ENCODE measurements around the gene FOLR1. TPM values are rescaled to one million over a fixed set of nuclear protein-coding genes. Genes with fewer than 3 reads are reported as not detected.
A peak's percentile ranks its signal among the peaks of the same experiment; 100 is the strongest.
"Not testable (repeated sequence)": the region's sequence is repeated elsewhere in the genome, so short reads cannot be mapped to it uniquely, and the experiment has no call there.

Gene FOLR1
- total RNA-seq, 2 donors from 2014 or later: not detected

DNA sequence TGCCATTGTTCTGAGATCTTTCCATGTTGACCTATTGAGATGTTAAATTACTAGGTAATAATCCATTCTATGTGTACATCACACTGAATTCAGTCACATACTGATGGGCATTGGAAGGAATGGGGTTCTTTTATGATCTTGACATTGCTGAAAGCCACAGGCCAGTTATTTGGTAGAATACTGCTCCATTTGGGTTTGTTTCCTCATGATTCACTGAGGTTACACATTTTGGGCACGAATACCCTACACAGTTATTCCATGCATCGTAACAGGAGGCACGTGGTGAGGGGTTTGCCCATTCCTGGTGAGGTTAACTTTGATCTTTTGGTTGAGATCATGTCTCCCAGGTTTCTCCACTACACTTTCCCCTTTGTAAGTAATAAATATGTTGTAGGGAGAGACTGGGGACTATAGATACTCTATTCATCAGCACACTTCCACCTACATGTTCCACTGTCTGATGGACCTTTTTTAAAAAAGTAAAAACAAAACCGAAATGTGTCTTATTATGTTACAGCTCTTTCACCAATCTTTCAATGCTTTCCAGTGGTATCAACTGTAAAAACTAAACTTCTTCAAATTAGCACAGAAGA lies 12.0 kb upstream of the FOLR1 start:
- no peak for DNase-seq (ENCODE audit: low spot score)
- intact Hi-C loops (cut with DNase I): no loop called here

DNA sequence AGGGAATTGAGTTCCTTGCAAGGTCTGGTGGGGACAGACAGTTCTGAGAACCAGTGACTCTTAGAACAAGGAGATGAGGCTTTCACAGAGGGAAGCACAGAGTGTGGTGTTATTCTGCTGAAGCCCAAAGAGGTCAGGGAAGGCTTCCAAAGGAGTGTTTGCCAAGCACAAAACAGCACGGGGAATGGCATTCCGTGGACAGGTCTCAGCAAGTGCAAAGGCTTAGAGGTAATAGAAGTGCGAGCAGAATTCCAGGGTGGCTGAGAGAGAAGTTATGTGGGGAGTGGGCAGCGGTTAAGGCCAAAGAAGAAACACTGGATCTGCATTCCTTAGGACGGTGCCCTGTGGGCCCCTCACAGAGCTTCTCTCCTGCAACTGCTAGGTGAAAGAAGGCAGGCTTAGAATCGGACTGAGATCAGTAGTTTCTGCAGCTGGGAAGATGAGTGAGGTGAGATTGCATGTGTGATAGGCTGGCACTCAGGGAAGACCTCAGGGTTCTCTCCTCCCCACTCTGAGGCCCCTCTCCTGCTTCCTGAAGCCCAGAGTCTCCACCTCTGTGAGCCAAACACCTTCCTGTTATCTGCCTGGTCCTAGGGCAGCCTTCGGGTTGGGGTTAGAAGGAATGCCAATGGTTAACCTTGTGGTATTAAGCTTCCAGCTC lies 10.9 kb upstream of the FOLR1 start:
- DNase-seq (ENCODE audit: low spot score): peak; percentile 24
- intact Hi-C loops (cut with DNase I): not testable (repeated sequence)

DNA sequence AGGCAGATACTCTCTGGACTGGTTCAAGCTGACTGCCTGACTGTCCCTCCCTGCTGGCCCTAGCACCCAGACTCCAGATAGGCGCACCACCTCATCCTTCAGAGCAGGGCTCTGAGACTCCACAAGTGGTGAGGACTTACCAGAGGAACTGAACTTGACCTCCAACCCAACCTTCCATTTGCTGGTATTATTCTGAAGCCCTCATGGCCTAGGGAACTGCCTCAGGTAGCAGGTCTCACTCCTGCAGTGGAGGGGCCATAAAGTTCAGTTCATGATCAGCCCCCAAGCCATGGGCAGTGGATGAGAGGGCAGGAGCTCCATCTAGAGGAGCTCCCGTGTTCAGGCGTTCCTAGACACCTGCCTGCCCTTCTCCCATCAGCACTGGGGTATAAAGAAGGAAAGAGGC lies 10.4 kb upstream of the FOLR1 start:
- intact Hi-C loops (cut with DNase I): not testable (repeated sequence)
- peak; percentile 61 for DNase-seq (ENCODE audit: low spot score)

DNA sequence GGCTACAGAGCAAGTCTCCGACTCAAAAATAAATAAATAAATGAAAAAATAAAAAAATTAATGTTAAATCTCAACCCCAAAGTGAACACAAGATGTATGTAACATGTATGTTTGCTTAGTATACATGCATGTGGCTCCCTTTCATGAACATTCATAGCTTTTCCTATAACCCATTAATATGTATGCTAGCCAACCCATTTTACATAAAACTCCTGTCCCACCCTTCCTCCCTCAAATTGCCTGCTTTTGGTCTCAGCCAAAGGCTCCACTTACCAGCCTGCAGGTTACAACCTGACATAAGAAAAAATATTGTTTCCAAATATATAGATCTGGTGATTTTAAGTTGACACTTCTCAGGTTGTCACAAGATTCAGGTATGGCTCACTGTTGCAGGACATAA lies 3.7 kb upstream of the FOLR1 start:
- intact Hi-C loops (cut with DNase I): no loop called here
- DNase-seq (ENCODE audit: low spot score): no peak

DNA sequence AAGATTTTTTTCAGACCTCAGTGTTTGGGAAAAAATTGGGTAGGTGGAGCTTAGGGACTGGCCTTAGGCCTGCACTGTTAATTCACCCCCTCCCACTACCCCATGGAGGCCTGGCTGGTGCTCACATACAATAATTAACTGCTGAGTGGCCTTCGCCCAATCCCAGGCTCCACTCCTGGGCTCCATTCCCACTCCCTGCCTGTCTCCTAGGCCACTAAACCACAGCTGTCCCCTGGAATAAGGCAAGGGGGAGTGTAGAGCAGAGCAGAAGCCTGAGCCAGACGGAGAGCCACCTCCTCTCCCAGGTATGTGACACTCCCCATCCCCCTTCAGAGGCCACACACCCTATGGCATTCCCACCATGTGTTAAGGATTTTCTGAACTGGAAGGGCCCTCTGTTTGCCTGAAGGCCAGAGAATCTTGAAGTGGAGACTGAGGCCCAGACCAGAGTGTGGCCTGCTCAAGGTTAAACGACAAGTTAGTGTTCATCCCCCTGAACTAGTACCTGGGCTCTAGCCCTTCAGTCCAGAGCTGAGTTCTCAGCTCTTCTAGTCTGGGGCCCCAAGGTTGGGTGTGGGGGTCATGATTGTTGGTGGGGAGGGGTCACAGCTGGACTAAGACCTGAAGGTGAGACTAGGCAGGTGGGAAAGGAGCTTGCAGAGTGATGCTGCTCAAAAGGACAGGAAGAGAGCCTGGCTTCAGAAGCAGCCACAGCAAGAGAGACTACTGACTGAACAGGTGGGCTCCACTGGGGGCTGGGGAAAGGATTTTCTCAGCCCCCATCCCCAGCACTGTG lies 2.3 kb upstream of the FOLR1 start:
- DNase-seq (ENCODE audit: low spot score): no peak
- intact Hi-C loops (cut with DNase I): no loop called here

DNA sequence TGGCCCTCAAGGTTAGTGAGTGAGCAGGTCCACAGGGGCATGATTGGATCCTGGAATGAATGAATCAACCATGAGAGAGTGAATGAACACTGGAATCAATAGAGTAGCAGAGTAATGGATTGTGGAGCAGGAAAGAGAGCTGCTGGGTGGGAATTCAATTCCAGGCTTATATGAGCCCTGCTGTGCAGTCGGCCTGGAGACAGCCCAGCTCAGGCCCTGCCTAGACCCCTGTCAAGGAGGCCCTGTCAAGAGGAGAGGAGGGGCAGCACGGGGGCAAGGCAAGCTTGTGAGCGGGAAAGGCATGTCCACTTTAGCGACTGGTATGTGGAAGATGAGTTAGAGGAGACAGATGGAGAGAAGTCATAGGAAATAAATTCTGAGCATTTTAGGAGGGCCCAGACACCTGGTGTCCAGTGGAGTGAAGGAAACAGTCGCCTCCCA lies 1.3 kb upstream of the FOLR1 start:
- intact Hi-C loops (cut with DNase I): no loop called here

DNA sequence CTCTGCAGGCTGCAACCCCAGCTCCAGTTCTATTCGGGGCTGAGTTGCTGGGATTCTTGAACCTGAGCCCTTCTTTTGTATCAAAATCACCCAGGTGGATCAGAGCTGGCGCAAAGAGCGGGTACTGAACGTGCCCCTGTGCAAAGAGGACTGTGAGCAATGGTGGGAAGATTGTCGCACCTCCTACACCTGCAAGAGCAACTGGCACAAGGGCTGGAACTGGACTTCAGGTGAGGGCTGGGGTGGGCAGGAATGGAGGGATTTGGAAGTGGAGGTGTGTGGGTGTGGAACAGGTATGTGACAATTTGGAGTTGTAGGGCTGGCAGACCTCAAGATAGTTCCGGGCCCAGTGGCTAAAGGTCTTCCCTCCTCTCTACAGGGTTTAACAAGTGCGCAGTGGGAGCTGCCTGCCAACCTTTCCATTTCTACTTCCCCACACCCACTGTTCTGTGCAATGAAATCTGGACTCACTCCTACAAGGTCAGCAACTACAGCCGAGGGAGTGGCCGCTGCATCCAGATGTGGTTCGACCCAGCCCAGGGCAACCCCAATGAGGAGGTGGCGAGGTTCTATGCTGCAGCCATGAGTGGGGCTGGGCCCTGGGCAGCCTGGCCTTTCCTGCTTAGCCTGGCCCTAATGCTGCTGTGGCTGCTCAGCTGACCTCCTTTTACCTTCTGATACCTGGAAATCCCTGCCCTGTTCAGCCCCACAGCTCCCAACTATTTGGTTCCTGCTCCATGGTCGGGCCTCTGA lies 3.8 kb downstream of the FOLR1 start:
- no peak for DNase-seq (ENCODE audit: low spot score)

More for the DNA sequence above, 1.3 kb upstream of the FOLR1 start:
- DNase-seq (ENCODE audit: low spot score): no peak

DNA sequence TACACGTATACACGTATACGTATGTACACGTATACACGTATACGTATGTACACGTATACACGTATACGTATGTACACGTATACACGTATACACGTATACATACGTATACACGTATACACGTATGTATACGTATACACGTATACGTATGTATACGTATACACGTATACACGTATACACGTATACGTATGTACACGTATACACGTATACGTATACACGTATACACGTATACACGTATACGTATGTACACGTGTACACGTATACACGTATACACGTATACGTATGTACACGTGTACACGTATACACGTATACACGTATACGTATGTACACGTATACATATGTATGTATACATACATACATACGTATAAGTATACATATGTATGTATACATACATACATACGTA lies 9.5 kb downstream of the FOLR1 start:
- DNase-seq (ENCODE audit: low spot score); intact Hi-C loops (cut with DNase I): not testable (repeated sequence)

More for the DNA sequence above, 3.8 kb downstream of the FOLR1 start:
- intact Hi-C loops (cut with DNase I): no loop called here

DNA sequence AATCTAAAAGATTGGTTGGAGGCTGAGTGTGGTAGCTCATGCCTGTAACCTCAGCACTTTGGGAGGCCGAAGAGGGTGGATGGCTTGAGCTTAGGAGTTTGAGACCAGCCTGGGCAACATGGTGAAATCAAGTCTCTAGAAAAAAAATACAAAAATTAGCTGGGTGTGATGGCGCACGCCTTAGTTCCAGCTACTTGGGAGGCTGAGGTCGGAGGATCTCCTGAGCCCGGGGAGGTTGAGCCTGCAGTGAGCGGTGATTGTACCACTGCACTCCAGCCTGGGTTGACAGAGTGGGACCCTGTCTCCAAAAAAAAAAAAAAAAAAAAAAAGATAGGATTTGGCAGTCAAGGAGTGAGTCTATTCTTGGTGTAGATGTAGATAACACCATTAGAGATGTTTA lies 10.6 kb downstream of the FOLR1 start:
- intact Hi-C loops (cut with DNase I): no loop called here

DNA sequence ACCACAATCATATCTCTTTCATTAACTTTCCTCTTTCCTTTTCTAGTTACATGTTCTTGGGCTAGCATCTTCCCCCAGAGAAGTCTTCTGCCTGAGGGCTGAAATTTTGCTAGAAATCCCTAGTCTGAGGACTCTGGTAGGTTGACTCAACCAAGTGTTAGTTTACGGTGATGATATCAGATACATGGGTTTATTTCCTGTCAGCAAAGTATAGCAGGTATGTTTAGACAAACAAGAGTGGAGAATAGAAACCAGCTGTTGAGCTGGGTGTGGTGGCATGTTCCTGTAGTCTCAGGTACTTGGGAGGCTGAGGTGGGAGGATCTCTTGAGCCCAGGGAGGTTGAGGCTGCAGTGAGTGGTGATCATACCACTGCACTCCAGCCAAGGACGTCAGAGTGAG lies 11.2 kb downstream of the FOLR1 start:
- intact Hi-C loops (cut with DNase I): no loop called here
- no peak for DNase-seq (ENCODE audit: low spot score)

More for the DNA sequence above, 10.6 kb downstream of the FOLR1 start:
- DNase-seq (ENCODE audit: low spot score): no peak

DNA sequence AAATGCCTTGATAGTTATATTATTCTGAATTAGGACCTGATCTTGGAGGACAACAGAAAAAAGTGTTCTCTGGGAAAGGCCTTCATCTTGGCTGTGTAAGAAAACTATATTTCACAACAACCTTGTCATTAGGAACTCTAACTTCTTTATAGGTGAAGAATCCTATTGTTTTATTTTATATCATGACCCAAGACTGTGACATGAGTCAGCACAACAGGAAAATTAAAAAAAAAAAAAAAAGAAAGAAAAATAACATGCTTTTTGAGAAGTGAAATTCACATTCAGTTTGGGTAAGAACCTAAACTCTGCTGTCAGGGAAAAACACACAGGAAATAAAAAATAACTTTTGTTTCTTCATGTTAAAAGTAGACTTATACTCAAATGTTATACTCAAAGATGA lies 12.9 kb downstream of the FOLR1 start:
- intact Hi-C loops (cut with DNase I): no loop called here
- DNase-seq (ENCODE audit: low spot score): no peak

DNA sequence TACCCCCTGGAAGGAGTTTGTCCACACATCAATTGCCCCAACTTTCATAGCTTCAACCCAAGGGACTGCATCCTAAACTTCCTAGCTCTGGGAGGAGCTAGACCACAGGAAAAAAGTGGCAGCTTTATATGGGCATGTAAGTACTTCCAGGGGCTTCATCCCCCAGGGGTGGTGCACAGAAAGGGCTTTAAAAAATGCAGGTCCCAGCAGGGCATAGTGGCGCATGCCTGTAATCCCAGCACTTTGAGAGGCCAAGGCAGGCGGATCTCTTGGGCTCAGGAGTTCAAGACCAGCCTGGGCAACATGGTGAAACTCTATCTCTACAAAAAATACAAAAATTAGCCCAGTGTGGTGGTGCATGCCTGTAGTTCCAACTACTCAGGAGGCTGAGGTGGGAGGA lies 14.9 kb downstream of the FOLR1 start:
- DNase-seq (ENCODE audit: low spot score); intact Hi-C loops (cut with DNase I): not testable (repeated sequence)

DNA sequence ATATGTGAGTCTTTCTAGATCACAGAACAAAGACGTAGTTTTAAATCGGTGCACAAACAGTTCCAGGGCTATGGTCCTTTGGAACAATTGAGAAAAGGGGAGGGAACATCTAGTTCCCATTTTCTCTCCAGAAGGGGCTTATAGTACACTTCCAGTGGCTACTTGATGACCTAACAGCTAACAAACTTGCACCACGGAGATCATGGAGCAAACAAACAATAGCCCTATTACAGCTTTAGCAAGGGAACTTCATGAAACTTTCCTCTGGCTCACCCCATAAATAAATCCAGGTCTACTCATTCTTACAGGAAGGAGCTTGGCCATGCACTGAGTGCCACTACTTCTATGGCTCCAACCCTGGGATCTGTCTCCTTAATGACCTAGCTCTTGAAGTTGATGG lies 16.3 kb downstream of the FOLR1 start:
- no peak for DNase-seq (ENCODE audit: low spot score)

DNA sequence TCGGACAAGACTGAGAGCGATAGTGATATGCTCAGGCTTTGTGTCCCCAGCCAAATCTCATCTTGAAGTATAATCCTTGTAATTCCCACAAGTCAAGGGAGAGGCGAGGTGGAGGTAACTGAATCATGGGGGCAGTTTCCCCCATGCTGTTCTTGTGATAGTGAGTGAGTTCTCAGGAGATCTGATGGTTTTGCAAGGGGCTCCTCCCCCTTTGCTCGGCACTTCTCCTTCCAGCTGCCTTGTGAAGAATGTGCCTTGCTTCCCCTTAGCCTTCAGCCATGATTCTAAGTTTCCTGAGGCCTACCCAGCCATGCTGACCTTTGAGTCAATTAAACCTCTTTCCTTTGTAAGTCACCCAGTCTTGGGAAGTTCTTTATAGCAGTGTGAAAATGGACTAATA lies 17.2 kb downstream of the FOLR1 start:
- no peak for DNase-seq (ENCODE audit: low spot score)
- intact Hi-C loops (cut with DNase I): no loop called here

More for the DNA sequence above, 16.3 kb downstream of the FOLR1 start:
- intact Hi-C loops (cut with DNase I): no loop called here

DNA sequence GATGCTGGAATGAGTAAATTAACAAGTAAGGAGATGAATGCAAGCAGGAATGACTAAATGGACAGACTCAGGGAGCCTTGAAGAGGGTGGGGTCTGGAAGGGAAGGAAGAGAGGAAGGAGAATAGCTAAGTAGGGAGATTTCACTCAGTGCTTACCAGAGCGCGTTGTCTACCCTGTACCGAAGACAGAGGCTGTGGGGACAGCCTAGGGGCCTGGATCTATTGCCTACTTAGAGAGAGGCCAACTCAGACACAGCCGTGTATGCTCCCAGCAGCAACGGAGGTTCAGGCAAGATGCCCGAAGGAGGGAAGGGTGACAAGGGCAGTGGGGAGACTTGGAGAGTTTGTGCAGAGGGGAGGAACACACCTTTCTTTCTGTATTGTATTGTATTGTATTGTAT lies 24.7 kb downstream of the FOLR1 start, which contains the start of gene FOLR2:
FOLR2 (plus strand) TSS at position 157 of the 400 bp plus-strand sequence. CDS start 1,791 bp downstream, outside the sequence.
- intact Hi-C loops (cut with DNase I): no loop called here
- DNase-seq (ENCODE audit: low spot score): no peak

DNA sequence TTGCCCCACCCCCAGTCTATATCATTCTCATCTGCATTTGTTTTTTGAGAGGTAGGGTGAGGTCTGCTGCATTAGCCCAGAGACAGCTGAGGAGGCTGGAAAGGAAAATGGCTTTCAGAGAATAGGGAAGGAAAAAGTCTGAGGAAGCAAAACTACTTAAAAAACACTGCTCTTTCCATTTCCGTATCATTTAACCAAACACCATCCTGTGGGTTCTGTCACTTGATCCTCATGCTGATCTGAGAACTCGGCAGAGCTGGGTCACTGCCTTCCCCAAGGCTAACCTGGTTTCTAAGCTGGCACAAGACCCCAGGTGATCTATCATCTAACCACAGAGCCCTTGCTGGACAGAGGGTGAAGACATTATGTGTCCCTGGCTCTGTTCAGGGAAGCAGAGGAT lies 25.9 kb downstream of the FOLR1 start:
- intact Hi-C loops (cut with DNase I): no loop called here
- no peak for DNase-seq (ENCODE audit: low spot score)

DNA sequence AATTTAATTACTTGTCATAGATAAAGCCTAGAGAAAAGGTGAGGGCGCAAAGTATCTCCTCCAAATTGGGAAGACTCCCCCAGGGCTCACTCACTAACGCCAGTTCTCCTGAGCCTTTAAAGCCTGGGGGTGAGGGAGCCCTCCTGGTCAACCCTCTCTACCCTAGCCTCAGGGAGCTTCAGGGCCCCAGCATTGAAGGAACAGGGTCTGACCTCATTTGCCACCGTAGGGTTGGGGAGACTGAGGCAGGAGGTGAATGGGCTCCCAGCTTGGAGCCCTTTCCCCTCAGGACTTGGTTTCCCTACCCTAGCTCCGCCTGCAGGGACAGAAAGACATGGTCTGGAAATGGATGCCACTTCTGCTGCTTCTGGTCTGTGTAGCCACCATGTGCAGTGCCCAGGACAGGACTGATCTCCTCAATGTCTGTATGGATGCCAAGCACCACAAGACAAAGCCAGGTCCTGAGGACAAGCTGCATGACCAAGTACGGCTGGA lies 26.4 kb downstream of the FOLR1 start:
- intact Hi-C loops (cut with DNase I): no loop called here
- DNase-seq (ENCODE audit: low spot score): no peak

DNA sequence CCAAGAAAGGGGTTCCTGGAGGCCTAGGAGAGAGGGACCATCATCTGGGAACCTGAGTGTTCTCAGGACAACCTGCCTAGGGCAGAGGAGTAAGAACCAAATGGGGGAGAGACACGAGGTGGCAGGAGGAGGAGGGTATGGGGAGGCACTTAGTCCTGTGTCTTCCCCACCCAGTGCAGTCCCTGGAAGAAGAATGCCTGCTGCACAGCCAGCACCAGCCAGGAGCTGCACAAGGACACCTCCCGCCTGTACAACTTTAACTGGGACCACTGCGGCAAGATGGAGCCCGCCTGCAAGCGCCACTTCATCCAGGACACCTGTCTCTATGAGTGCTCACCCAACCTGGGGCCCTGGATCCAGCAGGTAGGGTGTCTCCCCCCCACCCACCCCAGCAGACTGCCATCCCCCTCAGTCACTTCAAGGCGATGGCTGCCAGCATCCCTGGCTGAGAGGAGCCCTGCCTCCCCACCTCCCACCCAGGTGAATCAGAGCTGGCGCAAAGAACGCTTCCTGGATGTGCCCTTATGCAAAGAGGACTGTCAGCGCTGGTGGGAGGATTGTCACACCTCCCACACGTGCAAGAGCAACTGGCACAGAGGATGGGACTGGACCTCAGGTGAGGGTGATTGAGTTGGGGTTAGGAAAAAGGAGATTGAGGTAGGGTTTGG lies 28.9 kb downstream of the FOLR1 start:
- no peak for DNase-seq (ENCODE audit: low spot score)

More for the DNA sequence above, 28.9 kb downstream of the FOLR1 start:
- intact Hi-C loops (cut with DNase I): loop anchor here in 1 of 2 donors (10.0 kb wide), 2 partner anchors 196 to 214 kb away; partner anchors contain the start of gene CLPB

Data from posterior vena cava (tissue), 2 donors.